Activated naive CD4-positive, alpha-beta T cell treated with anti-CD3 and anti-CD28 coated beads for 36 hours (primary cell): ENCODE results near the gene DLG2. TPM values are rescaled to one million over a fixed set of nuclear protein-coding genes. Genes with fewer than 3 reads are reported as not detected.

Source experiments
- CTCF ChIA-PET: fragments of 350-600 bp; sonication (Branson Sonifier 250); formaldehyde crosslinking; loops from one replicate; lab custom pipeline; 2021; ENCODE audit warnings: antibody characterized with exemption; lab: Charles Lee
- DNase-seq: peaks from one replicate; pipeline ENCODE4 v3.0.0-alpha.2; 2020
- H3K27ac Mint-ChIP-seq: one replicate; pipeline ENCODE4 v1.8.0; 2021; ENCODE audit warnings: mild to moderate bottlenecking, mixed read lengths
- H3K27me3 Mint-ChIP-seq: one replicate; pipeline ENCODE4 v1.8.0; 2021; ENCODE audit warnings: low read depth, mixed read lengths
- H3K36me3 Mint-ChIP-seq: one replicate; pipeline ENCODE4 v1.8.0; 2021; ENCODE audit warnings: low read depth, mixed read lengths
- H3K4me1 Mint-ChIP-seq: one replicate; pipeline ENCODE4 v1.8.0; 2021; ENCODE audit warnings: low read depth, mixed read lengths
- H3K4me3 Mint-ChIP-seq: one replicate; pipeline ENCODE4 v1.8.0; 2021; ENCODE audit warnings: mild to moderate bottlenecking, moderate library complexity, mixed read lengths
- H3K9me3 Mint-ChIP-seq: one replicate; pipeline ENCODE4 v1.8.0; 2021; ENCODE audit warnings: mixed read lengths
- intact Hi-C: fragments of 100-400 bp; cut with micrococcal nuclease; formaldehyde crosslinking; loops from one replicate; pipeline ENCODE4 v1.15.1; 2023
- total RNA-seq, 2 experiments: library from RNA; stranded (reverse); gene quantifications; one replicate each; pipeline ENCODE4 v1.2.3, GENCODE V29; 2021

Gene DLG2
- total RNA-seq, 2 experiments from 2014 or later = 3.3 to 4.6 TPM

- Mint-ChIP-seq H3K9me3 (peaks cover 8% of the 10 kb centered on the region), H3K27ac (no peak overlapping the region), H3K4me3 (no peak overlapping the region), H3K36me3 (no peaks in the 10 kb centered on the region), H3K27me3 (no peaks in the 10 kb centered on the region), H3K4me1 (no peaks in the 10 kb centered on the region)
- CTCF ChIA-PET = no interaction called here
- no peak for DNase-seq
- intact Hi-C loops = no loop called here
These were observed 1371.7 kb downstream of the DLG2 start for GRCh38 chr11:84255483-84255882.

- DNase-seq = no peak
- no peak overlapping the region for H3K4me3 Mint-ChIP-seq
- H3K27ac Mint-ChIP-seq = no peak overlapping the region
- intact Hi-C loops = no loop called here
- CTCF ChIA-PET = no interaction called here
- no peaks in the 10 kb centered on the region for H3K36me3 Mint-ChIP-seq
- H3K4me1 Mint-ChIP-seq = no peaks in the 10 kb centered on the region
- H3K27me3 Mint-ChIP-seq = no peaks in the 10 kb centered on the region
- H3K9me3 Mint-ChIP-seq = peaks cover 3% of the 10 kb centered on the region
These were observed 1376.1 kb downstream of the DLG2 start for GRCh38 chr11:84250834-84251613.

GRCh38 chr11:84249344-84250135 lies 1377.6 kb downstream of the DLG2 start:
- H3K4me3 Mint-ChIP-seq = no peak overlapping the region
- H3K27me3 Mint-ChIP-seq = no peaks in the 10 kb centered on the region
- no peaks in the 10 kb centered on the region for H3K4me1 Mint-ChIP-seq
- CTCF ChIA-PET = no interaction called here
- no peak for DNase-seq
- H3K36me3 Mint-ChIP-seq = no peaks in the 10 kb centered on the region
- peaks cover 2% of the 10 kb centered on the region for H3K9me3 Mint-ChIP-seq
- no peak overlapping the region for H3K27ac Mint-ChIP-seq
- intact Hi-C loops = no loop called here

GRCh38 chr11:84247926-84248325 lies 1379.2 kb downstream of the DLG2 start:
- no peaks in the 10 kb centered on the region for H3K4me1 Mint-ChIP-seq
- DNase-seq = no peak
- H3K36me3 Mint-ChIP-seq = no peaks in the 10 kb centered on the region
- no peak overlapping the region for H3K4me3 Mint-ChIP-seq
- no peaks in the 10 kb centered on the region for H3K27me3 Mint-ChIP-seq
- H3K27ac Mint-ChIP-seq = no peak overlapping the region
- H3K9me3 Mint-ChIP-seq = peaks cover 2% of the 10 kb centered on the region
- intact Hi-C loops = no loop called here
- CTCF ChIA-PET = no interaction called here

- Mint-ChIP-seq H3K4me1 (no peaks in the 10 kb centered on the region), H3K4me3 (no peak overlapping the region), H3K9me3 (peaks cover 2% of the 10 kb centered on the region), H3K27me3 (no peaks in the 10 kb centered on the region), H3K27ac (no peak overlapping the region), H3K36me3 (no peaks in the 10 kb centered on the region)
- CTCF ChIA-PET = no interaction called here
- DNase-seq = no peak
- intact Hi-C loops = no loop called here
These were observed 1380.0 kb downstream of the DLG2 start for GRCh38 chr11:84247129-84247528.

GRCh38 chr11:84243629-84244263 lies 1383.4 kb downstream of the DLG2 start:
- Mint-ChIP-seq H3K4me1 (no peaks in the 10 kb centered on the region), H3K27me3 (no peaks in the 10 kb centered on the region), H3K36me3 (no peaks in the 10 kb centered on the region), H3K4me3 (no peak overlapping the region), H3K27ac (no peak overlapping the region), H3K9me3 (peaks cover 2% of the 10 kb centered on the region)
- DNase-seq = no peak
- CTCF ChIA-PET = no interaction called here
- intact Hi-C loops = no loop called here

- H3K4me1 Mint-ChIP-seq = no peaks in the 10 kb centered on the region
- CTCF ChIA-PET = no interaction called here
These were observed 1385.6 kb downstream of the DLG2 start for GRCh38 chr11:84241343-84242131.

GRCh38 chr11:84240847-84241246 lies 1386.3 kb downstream of the DLG2 start:
- DNase-seq = no peak
- intact Hi-C loops = no loop called here
- no peak overlapping the region for H3K4me3 Mint-ChIP-seq
- H3K27me3 Mint-ChIP-seq = no peaks in the 10 kb centered on the region
- CTCF ChIA-PET = no interaction called here
- peaks cover 7% of the 10 kb centered on the region for H3K9me3 Mint-ChIP-seq
- no peaks in the 10 kb centered on the region for H3K4me1 Mint-ChIP-seq
- H3K36me3 Mint-ChIP-seq = no peaks in the 10 kb centered on the region
- no peak overlapping the region for H3K27ac Mint-ChIP-seq

More at GRCh38 chr11:84241343-84242131, 1385.6 kb downstream of the DLG2 start:
- no peak overlapping the region for H3K4me3 Mint-ChIP-seq
- DNase-seq = no peak
- no peaks in the 10 kb centered on the region for H3K36me3 Mint-ChIP-seq
- no peak overlapping the region for H3K27ac Mint-ChIP-seq
- intact Hi-C loops = no loop called here
- no peaks in the 10 kb centered on the region for H3K27me3 Mint-ChIP-seq
- peaks cover 7% of the 10 kb centered on the region for H3K9me3 Mint-ChIP-seq

GRCh38 chr11:84236436-84236835 lies 1390.7 kb downstream of the DLG2 start:
- no peaks in the 10 kb centered on the region for H3K27me3 Mint-ChIP-seq
- H3K36me3 Mint-ChIP-seq = no peaks in the 10 kb centered on the region
- no peak for DNase-seq
- H3K27ac Mint-ChIP-seq = no peak overlapping the region
- H3K9me3 Mint-ChIP-seq = peaks cover 6% of the 10 kb centered on the region
- CTCF ChIA-PET = no interaction called here
- no peak overlapping the region for H3K4me3 Mint-ChIP-seq
- H3K4me1 Mint-ChIP-seq = no peaks in the 10 kb centered on the region
- intact Hi-C loops = no loop called here

GRCh38 chr11:84234462-84235202 lies 1392.5 kb downstream of the DLG2 start:
- CTCF ChIA-PET = no interaction called here
- intact Hi-C loops = no loop called here
- H3K4me1 Mint-ChIP-seq = no peaks in the 10 kb centered on the region
- H3K36me3 Mint-ChIP-seq = no peaks in the 10 kb centered on the region
- H3K27me3 Mint-ChIP-seq = no peaks in the 10 kb centered on the region
- DNase-seq = no peak
- peaks cover 11% of the 10 kb centered on the region for H3K9me3 Mint-ChIP-seq
- no peak overlapping the region for H3K4me3 Mint-ChIP-seq
- no peak overlapping the region for H3K27ac Mint-ChIP-seq

GRCh38 chr11:84234011-84234410 lies 1393.1 kb downstream of the DLG2 start:
- intact Hi-C loops = no loop called here
- Mint-ChIP-seq H3K27ac (no peak overlapping the region), H3K4me1 (no peaks in the 10 kb centered on the region), H3K4me3 (no peak overlapping the region), H3K9me3 (peaks cover 11% of the 10 kb centered on the region), H3K36me3 (no peaks in the 10 kb centered on the region), H3K27me3 (no peaks in the 10 kb centered on the region)
- CTCF ChIA-PET = no interaction called here
- no peak for DNase-seq
